ENCODE results near the gene CHRNA4. TPM values are rescaled to one million over a fixed set of nuclear protein-coding genes. Genes with fewer than 3 reads are reported as not detected.
A peak's percentile ranks its signal among the peaks of the same experiment; 100 is the strongest.

The CHRNA4 gene
- total and polyA plus RNA-seq, 9 donors = 0.06 to 2.9 (median 0.43) TPM; not detected in 2

DNA sequence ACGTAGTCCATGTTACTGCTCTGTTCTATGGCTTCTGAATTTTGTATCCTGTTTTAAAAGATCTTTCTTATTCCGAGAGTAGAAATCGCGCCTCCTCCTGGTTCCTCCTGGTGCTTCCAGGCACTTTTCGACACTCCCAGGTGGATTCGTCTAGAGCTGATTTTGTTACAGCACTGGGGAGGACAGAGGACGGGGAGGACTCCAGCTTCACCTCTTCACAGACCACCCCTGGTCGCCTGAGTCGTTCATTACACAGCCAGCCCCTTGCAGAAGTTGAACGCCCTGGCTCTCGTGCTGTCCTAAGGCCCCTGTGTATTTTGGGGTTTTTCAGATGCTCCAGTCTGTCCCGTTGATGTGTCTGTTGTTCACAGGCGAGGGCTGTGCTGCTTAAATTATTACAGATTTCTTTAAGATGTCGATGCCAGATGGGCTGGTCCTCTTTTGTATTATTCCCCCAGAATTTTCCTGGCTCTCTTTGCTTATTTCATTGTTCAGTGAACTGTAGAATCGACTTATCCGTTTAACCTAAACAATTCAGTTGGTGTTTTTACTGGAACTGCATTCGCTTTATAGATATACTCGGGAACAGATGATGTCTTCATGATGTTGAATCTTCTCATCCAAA is 37.7 kb downstream of the CHRNA4 start:
- Histone ChIP-seq H3K27ac (no peak overlapping the region), H3K4me3 (no peak overlapping the region), H3K4me1 (ENCODE audit: insufficient read depth) (no peaks in the 10 kb centered on the region), H3K27me3 (no peaks in the 10 kb centered on the region), H3K36me3 (no peaks in the 10 kb centered on the region), H3K9me3 (no peaks in the 10 kb centered on the region)
- DNase-seq = peak in 1 of 5 donors; percentile 9
- no peak for TF ChIP-seq POLR2A (IDR thresholded peaks at IDR 0.05)
- no peak for TF ChIP-seq CTCF (IDR thresholded peaks at IDR 0.05)
- no peak for TF ChIP-seq EP300 (IDR thresholded peaks at IDR 0.05)
- intact Hi-C loops (cut with DNase I) = no loop called here
- 59 to 75% (median 69%) methylated on average over 17 to 18 of the region's 18 CpGs for WGBS, 3 donors

GRCh38 chr20:63322933-63323273 is 38.2 kb downstream of the CHRNA4 start:
- DNase-seq = peak in 2 of 5 donors; percentile 26 to 55
- no peaks in the 10 kb centered on the region for H3K4me1 ChIP-seq (ENCODE audit: insufficient read depth)
- intact Hi-C loops (cut with DNase I) = no loop called here
- H3K27me3 ChIP-seq = no peaks in the 10 kb centered on the region
- WGBS, 3 donors = 5 to 14% (median 9%) methylated on average over 15 of the region's 15 CpGs
- no peaks in the 10 kb centered on the region for H3K9me3 ChIP-seq
- no peak overlapping the region for H3K4me3 ChIP-seq
- no peak overlapping the region for H3K27ac ChIP-seq
- TF ChIP-seq POLR2A (IDR thresholded peaks at IDR 0.05) (no peak), CTCF (IDR thresholded peaks at IDR 0.05) (no peak), EP300 (IDR thresholded peaks at IDR 0.05) (no peak)
- H3K36me3 ChIP-seq = no peaks in the 10 kb centered on the region

GRCh38 chr20:63322146-63322932 is 38.8 kb downstream of the CHRNA4 start:
- peak overlapping the region in 1 of 2 donors; percentile 2 for H3K27ac ChIP-seq
- TF ChIP-seq EP300 (IDR thresholded peaks at IDR 0.05) = no peak
- TF ChIP-seq CTCF (IDR thresholded peaks at IDR 0.05) = no peak
- no peak for TF ChIP-seq POLR2A (IDR thresholded peaks at IDR 0.05)
- intact Hi-C loops (cut with DNase I) = no loop called here
- no peak overlapping the region for H3K4me3 ChIP-seq
- H3K27me3 ChIP-seq = no peaks in the 10 kb centered on the region
- H3K4me1 ChIP-seq (ENCODE audit: insufficient read depth) = no peaks in the 10 kb centered on the region
- H3K9me3 ChIP-seq = no peaks in the 10 kb centered on the region
- peak in 4 of 5 donors; percentile 41 to 53 (median 47) for DNase-seq
- H3K36me3 ChIP-seq = no peaks in the 10 kb centered on the region
- 46 to 71% (median 68%) methylated on average over 34 of the region's 34 CpGs for WGBS, 3 donors

- 29 to 45% (median 41%) methylated on average over 16 to 20 of the region's 20 CpGs for WGBS, 3 donors
- Histone ChIP-seq H3K4me1 (ENCODE audit: insufficient read depth) (no peaks in the 10 kb centered on the region), H3K27me3 (no peaks in the 10 kb centered on the region), H3K27ac (peak overlapping the region in 1 of 2 donors; percentile 2), H3K4me3 (no peak overlapping the region), H3K36me3 (no peaks in the 10 kb centered on the region), H3K9me3 (no peaks in the 10 kb centered on the region)
- DNase-seq = peak; percentile 73 to 86 (median 81)
- TF ChIP-seq POLR2A (IDR thresholded peaks at IDR 0.05) (no peak), CTCF (IDR thresholded peaks at IDR 0.05) (no peak), EP300 (IDR thresholded peaks at IDR 0.05) (no peak)
- intact Hi-C loops (cut with DNase I) = no loop called here
Observed at GRCh38 chr20:63321148-63321831, 39.9 kb downstream of the CHRNA4 start.
